Stomach (tissue), 9 donors: ENCODE results near the gene POLR1H. TPM values are rescaled to one million over a fixed set of nuclear protein-coding genes. Genes with fewer than 3 reads are reported as not detected.

ENCODE experiments used
- DNase-seq, 2 donors: peaks; one replicate each; pipeline versions ENCODE4 v3.0.0 to v3.0.0-alpha.2; 2013 to 2019
- H3K27ac ChIP-seq, 5 donors: fragments of 200-600 bp in 4 of 5; sonication (generic) in 4 of 5; one replicate each; pipeline ENCODE4 v1.5.1; 2013 to 2019; ENCODE audit warnings: mild to moderate bottlenecking in 1 of 5, moderate library complexity in 1 of 5
- H3K27me3 ChIP-seq, 3 donors: fragments of 200-600 bp; sonication (generic); one replicate each; pipeline ENCODE4 v1.5.1; 2017 to 2019; ENCODE audit warnings: mixed run types in 1 of 3
- H3K36me3 ChIP-seq, 4 donors: fragments of 200-600 bp; sonication (generic); 1 replicate in 3 of 4; 2 replicates in 1 of 4; pipeline ENCODE4 v1.5.1; 2016 to 2019
- H3K4me1 ChIP-seq, 4 donors: fragments of 200-600 bp; sonication (generic); one replicate each; pipeline ENCODE4 v1.5.1; 2016 to 2019
- H3K4me3 ChIP-seq, 4 donors: fragments of 200-600 bp; sonication (generic) in 3 of 4; one replicate each; pipeline ENCODE4 v1.5.1; 2016 to 2019; ENCODE audit warnings: mild to moderate bottlenecking in 1 of 4
- H3K9me3 ChIP-seq, 4 donors: fragments of 200-600 bp; sonication (generic); one replicate each; pipeline ENCODE4 v1.5.1; 2016 to 2019
- EP300 ChIP-seq: sonication (generic); formaldehyde crosslinking; IDR thresholded peaks from one replicate; pipeline ENCODE4 v1.6.1; 2017; ENCODE audit warnings: antibody characterized with exemption
- POLR2A ChIP-seq, 4 donors: fragments of 450-650 bp; IDR thresholded peaks; one replicate each; pipeline ENCODE4 v1.6.1; 2016; ENCODE audit warnings: antibody characterized with exemption in 4 of 4, control low read depth in 2 of 4, mild to moderate bottlenecking in 1 of 4, moderate library complexity in 1 of 4
- POLR2AphosphoS5 ChIP-seq, 3 donors: sonication (generic); formaldehyde crosslinking; IDR thresholded peaks; one replicate each; pipeline ENCODE4 v1.6.1; 2016; ENCODE audit warnings: antibody characterized with exemption in 3 of 3
- WGBS, 5 donors: extraction: QIAGEN DNeasy Blood & Tissue Kit in 3 of 5; methylation state at CpG; one replicate each; pipeline versions ENCODE4 v1.1.5 to v1.1.7; 2013 to 2018; 5-methylcytosine and 5-hydroxymethylcytosine counted together
- intact Hi-C: fragments of 100-400 bp; cut with DNase I; formaldehyde crosslinking; loops from one replicate; pipeline ENCODE4 v1.15.1; 2023; ENCODE audit warnings: low total_unique reads
- polyA plus RNA-seq, 3 donors: library from polyadenylated mRNA; stranded (reverse); fragments of 200-250 nt; gene quantifications; one replicate each; pipeline ENCODE4 v1.2.3, GENCODE V29; 2013
- total RNA-seq, 5 donors: library from RNA; depleted of rRNA; stranded (reverse); fragments of >200 nt; gene quantifications; one replicate each; pipeline versions ENCODE4 v1.1.0 to v1.2.3, GENCODE V29; 2014 to 2016
- TF ChIP-seq, protein P1 (sequence below), 7 experiments: fragments of 450-650 bp in 4 of 7; fragments of 200-600 bp in 3 of 7; sonication (generic) in 3 of 7; IDR thresholded peaks; one replicate each; pipeline ENCODE4 v1.5.1; 2016 to 2019; ENCODE audit warnings: antibody characterized with exemption in 7 of 7, control low read depth in 2 of 7, mild to moderate bottlenecking in 1 of 7
- donor health status: healthy with polysubstance abuse.
- donor health status: Bipolar disorder and iron deficiency.
- donor health status: healthy.

The POLR1H gene
- total and polyA plus RNA-seq, 8 donors = 4.1 to 65.1 (median 34.1) TPM

DNA sequence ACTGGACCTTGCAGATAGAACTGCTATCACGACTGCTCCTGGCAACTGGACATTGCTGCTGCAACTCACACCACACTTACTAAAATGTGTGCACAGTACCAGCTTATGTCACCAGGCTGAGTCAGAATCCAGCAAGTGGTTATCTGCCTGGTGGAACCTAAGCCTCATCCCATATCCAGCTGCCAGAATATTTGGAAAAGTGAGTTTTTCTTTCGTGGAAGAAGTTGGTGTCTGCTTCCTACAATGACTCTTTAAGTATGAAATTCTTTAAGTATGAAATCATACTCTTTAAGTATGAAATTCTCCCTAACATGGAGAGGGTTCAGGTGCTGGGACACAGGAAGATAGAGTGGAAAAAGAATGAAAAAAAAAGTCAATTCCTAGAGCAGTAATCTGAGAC, 16.4 kb upstream of the POLR1H start:
- H3K27ac ChIP-seq = no peak overlapping the region
- no peaks in the 10 kb centered on the region for H3K9me3 ChIP-seq
- no peak for DNase-seq
- intact Hi-C loops = no loop called here
- no peak for TF ChIP-seq POLR2AphosphoS5 (IDR thresholded peaks at IDR 0.05)
- TF ChIP-seq POLR2A (IDR thresholded peaks at IDR 0.05) = no peak
- TF ChIP-seq, protein P1, sequence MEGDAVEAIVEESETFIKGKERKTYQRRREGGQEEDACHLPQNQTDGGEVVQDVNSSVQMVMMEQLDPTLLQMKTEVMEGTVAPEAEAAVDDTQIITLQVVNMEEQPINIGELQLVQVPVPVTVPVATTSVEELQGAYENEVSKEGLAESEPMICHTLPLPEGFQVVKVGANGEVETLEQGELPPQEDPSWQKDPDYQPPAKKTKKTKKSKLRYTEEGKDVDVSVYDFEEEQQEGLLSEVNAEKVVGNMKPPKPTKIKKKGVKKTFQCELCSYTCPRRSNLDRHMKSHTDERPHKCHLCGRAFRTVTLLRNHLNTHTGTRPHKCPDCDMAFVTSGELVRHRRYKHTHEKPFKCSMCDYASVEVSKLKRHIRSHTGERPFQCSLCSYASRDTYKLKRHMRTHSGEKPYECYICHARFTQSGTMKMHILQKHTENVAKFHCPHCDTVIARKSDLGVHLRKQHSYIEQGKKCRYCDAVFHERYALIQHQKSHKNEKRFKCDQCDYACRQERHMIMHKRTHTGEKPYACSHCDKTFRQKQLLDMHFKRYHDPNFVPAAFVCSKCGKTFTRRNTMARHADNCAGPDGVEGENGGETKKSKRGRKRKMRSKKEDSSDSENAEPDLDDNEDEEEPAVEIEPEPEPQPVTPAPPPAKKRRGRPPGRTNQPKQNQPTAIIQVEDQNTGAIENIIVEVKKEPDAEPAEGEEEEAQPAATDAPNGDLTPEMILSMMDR (IDR thresholded peaks at IDR 0.05) = no peak
- TF ChIP-seq EP300 = no peak
- H3K4me3 ChIP-seq = no peak overlapping the region
- H3K36me3 ChIP-seq = no peaks in the 10 kb centered on the region
- 45 to 83% (median 81%) methylated on average over 2 of the region's 2 CpGs for WGBS, 5 donors
- H3K27me3 ChIP-seq = no peaks in the 10 kb centered on the region
- H3K4me1 ChIP-seq = peaks cover 0 to 8% (median 0%) of the 10 kb centered on the region in 4 donors

DNA sequence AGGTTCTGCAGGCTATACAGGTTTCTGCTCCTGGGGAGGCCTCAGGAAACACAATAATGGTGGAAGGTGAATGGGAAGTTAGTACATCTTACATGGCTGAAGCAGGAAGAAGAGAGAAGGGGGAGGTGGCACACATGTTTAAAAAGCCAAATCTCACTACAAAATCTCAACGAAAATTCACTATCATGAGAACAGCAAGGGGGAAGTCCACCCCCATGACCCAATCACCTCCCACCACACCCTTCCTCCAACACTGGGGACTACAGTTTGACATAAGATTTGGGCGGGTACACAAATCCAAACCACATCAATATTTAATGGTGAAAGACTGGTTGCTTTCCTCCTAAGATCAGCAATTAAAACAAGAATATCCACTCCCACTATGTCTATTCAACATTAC, 13.8 kb upstream of the POLR1H start:
- TF ChIP-seq, protein P1 (IDR thresholded peaks at IDR 0.05) = no peak
- no peak for TF ChIP-seq EP300
- no peak for TF ChIP-seq POLR2AphosphoS5 (IDR thresholded peaks at IDR 0.05)
- no peak for TF ChIP-seq POLR2A (IDR thresholded peaks at IDR 0.05)
- 54 to 78% (median 72%) methylated on average over 2 of the region's 2 CpGs for WGBS, 5 donors
- intact Hi-C loops = no loop called here
- no peaks in the 10 kb centered on the region for H3K9me3 ChIP-seq
- H3K27me3 ChIP-seq = no peaks in the 10 kb centered on the region
- peaks cover 0 to 7% (median 2%) of the 10 kb centered on the region in 4 donors for H3K36me3 ChIP-seq
- H3K27ac ChIP-seq = no peak overlapping the region
- H3K4me1 ChIP-seq = peaks cover 0 to 8% (median 0%) of the 10 kb centered on the region in 4 donors
- DNase-seq = no peak
- H3K4me3 ChIP-seq = no peak overlapping the region

GRCh38 chr6:30053682-30054081, 7.4 kb upstream of the POLR1H start:
- Histone ChIP-seq H3K36me3 (peaks cover 0 to 44% (median 35%) of the 10 kb centered on the region in 4 donors), H3K9me3 (no peaks in the 10 kb centered on the region), H3K4me1 (no peaks in the 10 kb centered on the region), H3K27ac (no peak overlapping the region), H3K4me3 (no peak overlapping the region), H3K27me3 (no peaks in the 10 kb centered on the region)
- no peak for TF ChIP-seq POLR2AphosphoS5 (IDR thresholded peaks at IDR 0.05)
- no peak for TF ChIP-seq POLR2A (IDR thresholded peaks at IDR 0.05)
- no peak for TF ChIP-seq EP300
- TF ChIP-seq, protein P1 (IDR thresholded peaks at IDR 0.05) = no peak
- no peak for DNase-seq
- WGBS, 5 donors = 81 to 89% (median 83%) methylated on average over 3 of the region's 3 CpGs
- intact Hi-C loops = no loop called here

DNA sequence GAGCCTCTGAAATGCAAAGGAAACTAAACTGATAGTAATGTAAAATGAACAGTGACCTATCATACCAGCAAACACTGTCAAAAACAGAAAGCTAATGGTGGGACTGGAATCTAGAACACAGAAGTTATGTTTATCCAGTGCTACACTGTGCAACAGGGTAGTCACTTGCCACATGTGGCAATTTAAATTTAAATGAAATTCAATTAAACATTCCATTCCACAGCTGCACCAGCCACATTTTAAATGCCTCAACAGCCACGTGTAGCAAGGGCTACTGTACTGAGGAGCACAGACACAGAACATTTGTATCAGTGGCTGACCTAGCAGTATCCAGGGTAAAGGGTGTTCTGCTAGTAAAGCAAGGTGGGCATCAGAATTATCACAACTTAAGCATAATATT, 5.6 kb upstream of the POLR1H start:
- intact Hi-C loops = no loop called here
- no peak overlapping the region for H3K27ac ChIP-seq
- 56 to 68% (median 63%) methylated on average over 1 of the region's 1 CpG for WGBS, 5 donors
- peaks cover 9 to 14% (median 12%) of the 10 kb centered on the region in 4 donors for H3K4me1 ChIP-seq
- H3K36me3 ChIP-seq = peaks cover 0 to 42% (median 34%) of the 10 kb centered on the region in 4 donors
- TF ChIP-seq POLR2AphosphoS5 (IDR thresholded peaks at IDR 0.05) (no peak), EP300 (no peak), POLR2A (IDR thresholded peaks at IDR 0.05) (no peak)
- TF ChIP-seq, protein P1 (IDR thresholded peaks at IDR 0.05) = no peak
- no peaks in the 10 kb centered on the region for H3K9me3 ChIP-seq
- DNase-seq = no peak
- no peak overlapping the region for H3K4me3 ChIP-seq
- no peaks in the 10 kb centered on the region for H3K27me3 ChIP-seq
